ENCODE data around the gene C1QTNF9.
A peak's percentile ranks its signal among the peaks of the same experiment; 100 is the strongest.

C1QTNF9 gene

GRCh38 chr13:24301434-24301833 is 7.9 kb upstream of the C1QTNF9 start:
- POLR2A ChIA-PET, result no interaction called here
- TF ChIP-seq CTCF (IDR thresholded peaks at IDR 0.05; ENCODE audit: insufficient read depth, low read length, missing control alignments), result no peak
- DNase-seq (ENCODE audit: low read depth, low spot score), result no peak
- no peak overlapping the region for H3K4me3 ChIP-seq (ENCODE audit: low read depth, low read length)
- CTCF ChIA-PET, result no interaction called here

GRCh38 chr13:24301911-24302310 is 7.5 kb upstream of the C1QTNF9 start:
- CTCF ChIA-PET, result no interaction called here
- no peak for DNase-seq (ENCODE audit: low read depth, low spot score)
- H3K4me3 ChIP-seq (ENCODE audit: low read depth, low read length), result no peak overlapping the region
- no peak for TF ChIP-seq CTCF (IDR thresholded peaks at IDR 0.05; ENCODE audit: insufficient read depth, low read length, missing control alignments)
- POLR2A ChIA-PET, result no interaction called here

DNA sequence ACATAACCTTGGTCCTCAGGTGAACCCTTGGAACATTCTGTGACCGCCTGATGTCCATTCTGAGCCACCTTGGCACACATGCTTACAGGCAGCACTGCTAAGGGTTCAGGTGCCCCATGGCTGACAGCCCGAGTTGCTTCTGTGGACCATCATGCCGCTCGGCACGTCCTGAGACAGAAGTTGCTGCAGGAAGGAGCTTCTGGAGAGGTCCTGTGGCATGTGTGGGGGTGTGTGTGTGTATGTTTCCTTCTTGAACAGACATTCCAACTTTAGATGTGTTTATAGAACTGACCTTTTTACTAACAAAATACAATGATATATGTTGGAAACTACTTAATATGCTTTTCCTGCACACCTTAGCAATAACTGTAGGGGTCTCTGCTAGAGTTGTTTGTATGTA is 4.8 kb upstream of the C1QTNF9 start:
- ChIA-PET POLR2A (no interaction called here), CTCF (interaction anchor here (1.1 kb wide), 1 partner anchor 12 kb away, joined by 3 read pairs; no protein-coding TSS in a partner anchor)
- TF ChIP-seq CTCF (IDR thresholded peaks at IDR 0.05; ENCODE audit: insufficient read depth, low read length, missing control alignments), result no peak
- H3K4me3 ChIP-seq (ENCODE audit: low read depth, low read length), result no peak overlapping the region
- DNase-seq (ENCODE audit: low read depth, low spot score), result no peak

DNA sequence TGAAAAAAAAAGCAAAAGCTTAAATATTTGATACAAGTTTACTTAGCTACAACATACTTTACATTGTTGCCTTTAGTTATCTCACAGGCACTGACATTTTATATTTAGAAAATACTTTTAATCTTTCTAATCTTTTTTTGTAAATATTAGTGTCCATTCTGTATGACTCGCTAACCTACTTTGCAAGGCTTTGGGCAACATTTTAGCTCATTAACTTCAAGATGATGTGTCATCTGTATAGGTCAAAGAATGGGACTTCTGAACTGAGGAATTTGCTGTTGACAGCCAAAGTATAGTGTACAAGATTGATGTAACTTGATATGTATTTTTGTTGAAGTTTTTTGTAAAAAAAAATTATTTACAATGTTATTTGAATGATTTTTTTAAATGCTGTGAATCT is 2.7 kb upstream of the C1QTNF9 start:
- DNase-seq (ENCODE audit: low read depth, low spot score), result peak; percentile 16
- POLR2A ChIA-PET, result no interaction called here
- no peak overlapping the region for H3K4me3 ChIP-seq (ENCODE audit: low read depth, low read length)
- TF ChIP-seq CTCF (IDR thresholded peaks at IDR 0.05; ENCODE audit: insufficient read depth, low read length, missing control alignments), result no peak
- CTCF ChIA-PET, result no interaction called here

DNA sequence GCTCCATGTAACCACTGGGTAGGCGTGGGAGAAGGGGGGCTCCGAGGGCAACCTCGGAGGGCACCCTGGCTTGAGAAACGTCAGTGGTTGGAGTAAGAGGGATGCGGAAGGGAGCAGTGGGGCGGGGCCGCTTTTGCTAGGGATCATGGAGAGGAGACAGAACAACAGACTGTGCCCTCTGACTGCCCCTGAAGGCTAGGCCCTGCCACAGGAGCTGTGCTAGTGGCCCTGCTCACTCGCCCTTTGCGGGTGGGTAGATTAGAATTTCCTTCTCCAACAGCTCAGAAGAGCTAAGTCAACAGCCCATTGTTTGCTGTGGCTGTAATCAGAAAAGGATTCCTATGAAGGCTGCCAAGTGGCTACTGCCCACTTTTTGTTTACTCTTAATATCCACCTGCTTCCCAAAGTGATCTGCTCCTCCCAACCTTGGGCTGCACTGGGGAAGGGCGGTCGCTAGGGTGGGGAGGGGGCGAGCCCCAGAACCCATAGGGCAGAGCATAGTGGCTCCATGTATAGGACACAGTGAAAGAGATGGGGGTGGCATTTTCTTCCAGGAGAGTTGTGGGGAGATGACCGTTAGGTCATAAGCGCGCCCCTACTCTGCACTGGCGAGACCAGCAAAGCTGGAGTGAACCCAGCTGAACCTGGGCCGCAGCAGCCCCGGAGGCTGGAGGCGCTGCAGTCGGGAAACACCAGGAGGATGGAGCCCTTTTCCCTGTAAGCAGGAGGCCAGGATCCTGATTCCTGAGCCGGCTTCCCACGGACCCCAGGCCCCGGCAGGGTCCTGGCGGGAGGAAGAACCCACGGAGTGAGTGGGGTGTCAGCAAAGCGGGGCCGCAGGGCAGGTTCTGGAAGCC is 1.9 kb upstream of the C1QTNF9 start:
- ChIA-PET POLR2A (no interaction called here), CTCF (no interaction called here)
- TF ChIP-seq CTCF (IDR thresholded peaks at IDR 0.05; ENCODE audit: insufficient read depth, low read length, missing control alignments), result no peak
- no peak for DNase-seq (ENCODE audit: low read depth, low spot score)
- H3K4me3 ChIP-seq (ENCODE audit: low read depth, low read length), result no peak overlapping the region

GRCh38 chr13:24308068-24308445 is 1.3 kb upstream of the C1QTNF9 start:
- no peak for TF ChIP-seq CTCF (IDR thresholded peaks at IDR 0.05; ENCODE audit: insufficient read depth, low read length, missing control alignments)
- no peak for DNase-seq (ENCODE audit: low read depth, low spot score)
- POLR2A ChIA-PET, result no interaction called here
- CTCF ChIA-PET, result no interaction called here
- H3K4me3 ChIP-seq (ENCODE audit: low read depth, low read length), result no peak overlapping the region
